OCI-LY7 (cell line): ENCODE measurements around the gene PHOSPHO2. TPM values are rescaled to one million over a fixed set of nuclear protein-coding genes. Genes with fewer than 3 reads are reported as not detected.

Experiments
- BruUV-seq: library from RNA; stranded (reverse); fragments of 400-500 nt; replicated peaks from 2 replicates; lab custom pipeline; 2021; lab: Mats Ljungman, UMichigan
- CTCF ChIA-PET: fragments of 300-600 bp; sonication (Branson Sonifier 250); formaldehyde crosslinking; loops from one replicate; lab custom pipeline; 2022; ENCODE audit warnings: antibody characterized with exemption; ENCODE audit not compliant: unreplicated experiment; lab: Charles Lee
- POLR2A ChIA-PET: fragments of 300-600 bp; sonication (Branson Sonifier 250); formaldehyde crosslinking; loops from one replicate; lab custom pipeline; 2022; ENCODE audit warnings: antibody characterized with exemption; lab: Charles Lee
- DNase-seq: peaks from one replicate; pipeline ENCODE4 v3.0.0-alpha.2; 2015; ENCODE audit warnings: low spot score
- H2AFZ ChIP-seq: fragments of 200-600 bp; sonication (generic), shearing (Covaris generic); 2 replicates; pipeline ENCODE4 v1.6.1; 2014; ENCODE audit warnings: mild to moderate bottlenecking, antibody characterized with exemption, low read length, moderate library complexity
- H3K27ac ChIP-seq: fragments of 200-600 bp; sonication (generic); 2 replicates; pipeline ENCODE4 v1.5.1; 2014; ENCODE audit warnings: mixed run types, low read depth, mild to moderate bottlenecking, moderate library complexity, low read length, inconsistent platforms; ENCODE audit not compliant: poor library complexity, severe bottlenecking
- H3K36me3 ChIP-seq: fragments of 200-600 bp; sonication (generic); 2 replicates; pipeline ENCODE4 v1.6.1; 2014; ENCODE audit warnings: mild to moderate bottlenecking, antibody characterized with exemption, low read length, moderate library complexity, mixed read lengths; ENCODE audit not compliant: insufficient read depth
- H3K4me1 ChIP-seq: fragments of 200-600 bp; sonication (generic); 2 replicates; pipeline ENCODE4 v1.5.1; 2014; ENCODE audit warnings: mild to moderate bottlenecking, low read length; ENCODE audit not compliant: insufficient read depth, poor library complexity, severe bottlenecking
- H3K4me2 ChIP-seq: fragments of 200-600 bp; sonication (generic); 2 replicates; pipeline ENCODE4 v1.6.1; 2014; ENCODE audit warnings: mild to moderate bottlenecking, low read length
- H3K4me3 ChIP-seq: fragments of 200-600 bp; sonication (generic); 2 replicates; pipeline ENCODE4 v1.5.1; 2014; ENCODE audit warnings: mild to moderate bottlenecking, low read depth, low read length; ENCODE audit not compliant: poor library complexity, severe bottlenecking
- H3K79me2 ChIP-seq: fragments of 200-600 bp; sonication (generic); 2 replicates; pipeline ENCODE4 v1.6.1; 2016; ENCODE audit warnings: low read depth, mild to moderate bottlenecking, low read length, moderate library complexity, mixed read lengths; ENCODE audit not compliant: insufficient read depth
- H3K9me2 ChIP-seq: fragments of 200-600 bp; sonication (generic); 2 replicates; pipeline ENCODE4 v1.6.1; 2016; ENCODE audit warnings: mild to moderate bottlenecking, low read length, mixed read lengths; ENCODE audit not compliant: insufficient read depth
- H3K9me3 ChIP-seq: fragments of 200-600 bp; sonication (generic); 2 replicates; pipeline ENCODE4 v1.6.1; 2014; ENCODE audit warnings: mild to moderate bottlenecking, mixed run types, low read length, mixed read lengths
- H4K20me1 ChIP-seq: fragments of 200-600 bp; sonication (generic); 2 replicates; pipeline ENCODE4 v1.6.1; 2014; ENCODE audit warnings: mild to moderate bottlenecking, antibody characterized with exemption, low read length, moderate library complexity, mixed read lengths; ENCODE audit not compliant: insufficient read depth
- EZH2phosphoT487 ChIP-seq: fragments of 200-600 bp; sonication (generic); IDR thresholded peaks from 2 replicates; pipeline ENCODE4 v1.6.1; 2018; ENCODE audit warnings: low read depth, borderline replicate concordance, mild to moderate bottlenecking, mixed run types, antibody characterized with exemption, low read length, moderate library complexity, mixed read lengths
- intact Hi-C: fragments of 100-400 bp; cut with micrococcal nuclease; formaldehyde crosslinking; loops from one replicate; pipeline ENCODE4 v1.10.0; 2022; ENCODE audit not compliant: unreplicated experiment
- total RNA-seq, 2 experiments: library from RNA; depleted of rRNA in 1 of 2; stranded (reverse); fragments of >200 nt in 1 of 2; shearing (Covaris generic) in 1 of 2; gene quantifications; 2 replicates each; pipeline ENCODE4 v1.2.3, GENCODE V29; 2014 to 2022
- TF ChIP-seq, protein P1 (sequence below): fragments of 200-600 bp; sonication (generic); conservative IDR thresholded peaks from 2 replicates; pipeline ENCODE4 v1.5.1; 2014; ENCODE audit warnings: mild to moderate bottlenecking, antibody characterized with exemption, low read length, moderate library complexity, mixed read lengths

PHOSPHO2 gene
- total RNA-seq, 2 experiments from 2014 or later: 2.8 to 2.9 TPM

GRCh38 chr2:169692718-169693117 is 1.6 kb upstream of the PHOSPHO2 start:
- Histone ChIP-seq H3K27ac (no peak overlapping the region), H3K79me2 (peaks cover 4% of the 10 kb centered on the region; the same call in 1 of the 2 replicates), H3K9me2 (no peaks in the 10 kb centered on the region), H3K4me2 (no peak overlapping the region), H3K4me1 (peaks cover 16% of the 10 kb centered on the region), H4K20me1 (no peaks in the 10 kb centered on the region), H3K9me3 (no peaks in the 10 kb centered on the region), H3K36me3 (no peaks in the 10 kb centered on the region), H2AFZ (no peak overlapping the region), H3K4me3 (no peak overlapping the region)
- no peak for DNase-seq
- ChIA-PET POLR2A (interaction anchor here (0.7 to 1.3 kb wide), 4 partner anchors 9 to 105 kb away, joined by 3 to 8 read pairs (median 4); no protein-coding TSS in a partner anchor), CTCF (no interaction called here)
- intact Hi-C loops: loop anchor here (1.0 to 10.0 kb wide), 2 partner anchors 106 to 1448 kb away; partner anchors contain the start of genes SSB and STK39
- BruUV-seq: no TSS peak
- TF ChIP-seq EZH2phosphoT487: no peak
- TF ChIP-seq, protein P1, sequence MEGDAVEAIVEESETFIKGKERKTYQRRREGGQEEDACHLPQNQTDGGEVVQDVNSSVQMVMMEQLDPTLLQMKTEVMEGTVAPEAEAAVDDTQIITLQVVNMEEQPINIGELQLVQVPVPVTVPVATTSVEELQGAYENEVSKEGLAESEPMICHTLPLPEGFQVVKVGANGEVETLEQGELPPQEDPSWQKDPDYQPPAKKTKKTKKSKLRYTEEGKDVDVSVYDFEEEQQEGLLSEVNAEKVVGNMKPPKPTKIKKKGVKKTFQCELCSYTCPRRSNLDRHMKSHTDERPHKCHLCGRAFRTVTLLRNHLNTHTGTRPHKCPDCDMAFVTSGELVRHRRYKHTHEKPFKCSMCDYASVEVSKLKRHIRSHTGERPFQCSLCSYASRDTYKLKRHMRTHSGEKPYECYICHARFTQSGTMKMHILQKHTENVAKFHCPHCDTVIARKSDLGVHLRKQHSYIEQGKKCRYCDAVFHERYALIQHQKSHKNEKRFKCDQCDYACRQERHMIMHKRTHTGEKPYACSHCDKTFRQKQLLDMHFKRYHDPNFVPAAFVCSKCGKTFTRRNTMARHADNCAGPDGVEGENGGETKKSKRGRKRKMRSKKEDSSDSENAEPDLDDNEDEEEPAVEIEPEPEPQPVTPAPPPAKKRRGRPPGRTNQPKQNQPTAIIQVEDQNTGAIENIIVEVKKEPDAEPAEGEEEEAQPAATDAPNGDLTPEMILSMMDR: no peak

GRCh38 chr2:169693360-169693759 is 909 bp upstream of the PHOSPHO2 start:
- Histone ChIP-seq H4K20me1 (no peaks in the 10 kb centered on the region), H3K79me2 (peaks cover 4% of the 10 kb centered on the region; the same call in 1 of the 2 replicates), H2AFZ (peak overlapping the region; percentile 99), H3K27ac (no peak overlapping the region), H3K36me3 (no peaks in the 10 kb centered on the region), H3K4me1 (peaks cover 16% of the 10 kb centered on the region), H3K9me2 (no peaks in the 10 kb centered on the region), H3K4me2 (peak overlapping the region; percentile 98), H3K4me3 (peak overlapping the region; percentile 73), H3K9me3 (no peaks in the 10 kb centered on the region)
- CTCF ChIA-PET: no interaction called here
- BruUV-seq: TSS peak; percentile 75
- DNase-seq: peak; percentile 7
- intact Hi-C loops: loop anchor here (1.0 to 10.0 kb wide), 2 partner anchors 105 to 1449 kb away; partner anchors contain the start of genes SSB and STK39
- POLR2A ChIA-PET: interaction anchor here (0.7 to 1.3 kb wide), 2 partner anchors 9 to 11 kb away, joined by 3 to 4 read pairs; no protein-coding TSS in a partner anchor
- no peak for TF ChIP-seq EZH2phosphoT487
- TF ChIP-seq, protein P1: peak; percentile 60

DNA sequence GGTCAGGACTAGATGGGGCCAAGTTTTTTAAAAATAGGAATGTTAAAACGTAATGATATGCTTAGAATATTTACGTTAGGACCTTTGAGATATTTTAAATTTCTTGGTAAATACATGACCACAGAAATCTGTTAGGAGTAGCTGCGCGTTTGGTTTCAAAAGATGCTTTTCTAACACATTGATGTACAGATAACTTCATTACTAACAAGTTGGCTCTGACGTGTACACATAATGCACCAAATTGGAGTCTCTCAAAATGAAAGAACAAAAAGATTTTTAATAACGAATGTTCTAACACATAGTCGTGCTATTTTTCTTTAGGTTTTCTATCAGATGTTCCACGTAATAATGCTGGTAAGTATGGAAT is 608 bp downstream of the PHOSPHO2 start:
- no peaks in the 10 kb centered on the region for H3K9me2 ChIP-seq
- intact Hi-C loops: loop anchor here (1.0 to 10.0 kb wide), 2 partner anchors 110 to 1450 kb away; partner anchors contain the start of gene STK39
- peaks cover 4% of the 10 kb centered on the region; the same call in 1 of the 2 replicates for H3K79me2 ChIP-seq
- no TSS peak for BruUV-seq
- peak overlapping the region; percentile 98 for H3K4me2 ChIP-seq
- peaks cover 16% of the 10 kb centered on the region for H3K4me1 ChIP-seq
- DNase-seq: no peak
- H3K4me3 ChIP-seq: peak overlapping the region; percentile 73
- POLR2A ChIA-PET: no interaction called here
- CTCF ChIA-PET: no interaction called here
- no peaks in the 10 kb centered on the region for H3K9me3 ChIP-seq
- H3K36me3 ChIP-seq: no peaks in the 10 kb centered on the region
- H4K20me1 ChIP-seq: no peaks in the 10 kb centered on the region
- peak overlapping the region; percentile 99 for H2AFZ ChIP-seq
- H3K27ac ChIP-seq: peak overlapping the region; percentile 13
- TF ChIP-seq, protein P1: no peak
- no peak for TF ChIP-seq EZH2phosphoT487
